B cell (primary cell): Measurements from ENCODE around the gene PCSK2. TPM values are rescaled to one million over a fixed set of nuclear protein-coding genes. Genes with fewer than 3 reads are reported as not detected.

Experiments used
- ATAC-seq: fragments of 200-7000 bp; cut with Tn5 transposase; one replicate; pipeline ENCODE4 v1.10.0; 2021; ENCODE audit warnings: low read depth, mild to moderate bottlenecking, moderate number of reproducible peaks, moderate library complexity
- CTCF ChIA-PET: fragments of 350-600 bp; sonication (Branson Sonifier 250); formaldehyde crosslinking; loops from one replicate; lab custom pipeline; 2021; ENCODE audit warnings: antibody characterized with exemption, inconsistent platforms; lab: Charles Lee
- POLR2A ChIA-PET: fragments of 350-600 bp; sonication (Branson Sonifier 250); formaldehyde crosslinking; loops from one replicate; lab custom pipeline; 2021; ENCODE audit warnings: antibody characterized with exemption; lab: Charles Lee
- DNase-seq: peaks from one replicate; pipeline ENCODE4 v3.0.0; 2013
- H2AFZ ChIP-seq: 2 replicates; pipeline ENCODE4 v1.6.1; 2012; ENCODE audit warnings: mild to moderate bottlenecking, low read depth, low read length; ENCODE audit not compliant: insufficient read depth, poor library complexity, severe bottlenecking
- H3K27ac ChIP-seq, 2 donors: 1 replicate in 1 of 2; 2 replicates in 1 of 2; pipeline ENCODE4 v1.5.1; 2012 to 2013; ENCODE audit warnings: low read length in 2 of 2, mild to moderate bottlenecking in 2 of 2, moderate library complexity in 1 of 2
- H3K27me3 ChIP-seq, 4 experiments: fragments of 200-600 bp in 1 of 4; sonication (generic) in 1 of 4; replicated peaks in 1 of 4; 1 replicate in 2 of 4; 2 replicates in 2 of 4; pipeline versions ENCODE4 v1.6.1 to v1.7.0; 2013 to 2016; ENCODE audit warnings: low read length in 3 of 4, mild to moderate bottlenecking in 2 of 4, mixed read lengths in 1 of 4, moderate library complexity in 1 of 4; ENCODE audit not compliant: insufficient read depth in 4 of 4, control insufficient read depth in 3 of 4; ENCODE audit errors: control extremely low read depth in 1 of 4
- H3K36me3 ChIP-seq, 2 experiments: replicated peaks in 1 of 2; 1 replicate in 1 of 2; 2 replicates in 1 of 2; pipeline versions ENCODE4 v1.6.1 to v1.7.1; 2013; ENCODE audit warnings: low read length in 1 of 2; ENCODE audit not compliant: insufficient read depth in 2 of 2, control insufficient read depth in 1 of 2; ENCODE audit errors: control extremely low read depth in 1 of 2, extremely low read depth in 1 of 2
- H3K4me1 ChIP-seq, 2 donors: fragments of 200-600 bp in 1 of 2; sonication (generic) in 1 of 2; 1 replicate in 1 of 2; 2 replicates in 1 of 2; pipeline versions ENCODE4 v1.5.1 to v1.6.1; 2013 to 2017; ENCODE audit warnings: low read length in 2 of 2; ENCODE audit not compliant: control insufficient read depth in 2 of 2, insufficient read depth in 2 of 2
- H3K4me2 ChIP-seq: replicated peaks from 2 replicates; pipeline ENCODE3; 2012; ENCODE audit warnings: mild to moderate bottlenecking, low read depth, low read length; ENCODE audit not compliant: poor library complexity, severe bottlenecking
- H3K4me3 ChIP-seq, 5 experiments: fragments of 200-600 bp in 1 of 5; sonication (generic) in 1 of 5; 1 replicate in 3 of 5; 2 replicates in 2 of 5; pipeline versions ENCODE4 v1.5.1 to v1.7.0; 2011 to 2016; ENCODE audit warnings: low read length in 4 of 5, mild to moderate bottlenecking in 4 of 5, low read depth in 2 of 5, control low read depth in 1 of 5, moderate library complexity in 1 of 5; ENCODE audit not compliant: insufficient read depth in 1 of 5; ENCODE audit errors: control extremely low read depth in 1 of 5, extremely low read depth in 1 of 5
- H3K79me2 ChIP-seq: fragments of 200-600 bp; sonication (generic); one replicate; pipeline ENCODE4 v1.6.0; 2016; ENCODE audit warnings: low read length; ENCODE audit not compliant: control insufficient read depth, insufficient read depth
- H3K9ac ChIP-seq: fragments of 200-600 bp; sonication (generic); 2 replicates; pipeline ENCODE4 v1.6.1; 2017; ENCODE audit warnings: mild to moderate bottlenecking, low read length, moderate library complexity
- H3K9me3 ChIP-seq, 3 donors: one replicate each; pipeline versions ENCODE4 v1.6.1 to v1.7.1; 2013; ENCODE audit warnings: low read length in 2 of 3; ENCODE audit not compliant: control insufficient read depth in 2 of 3, insufficient read depth in 1 of 3; ENCODE audit errors: control extremely low read depth in 1 of 3
- H4K20me1 ChIP-seq: 2 replicates; pipeline ENCODE4 v1.6.0; 2012; ENCODE audit warnings: mild to moderate bottlenecking, low read length; ENCODE audit not compliant: insufficient read depth, control insufficient read depth, poor library complexity, severe bottlenecking
- H3K27ac Mint-ChIP-seq: one replicate; pipeline ENCODE4 v1.8.0; 2021; ENCODE audit warnings: mixed read lengths
- H3K27me3 Mint-ChIP-seq: one replicate; pipeline ENCODE4 v1.8.0; 2021; ENCODE audit warnings: mixed read lengths
- H3K4me1 Mint-ChIP-seq: one replicate; pipeline ENCODE4 v1.8.0; 2021; ENCODE audit warnings: mixed read lengths
- H3K4me3 Mint-ChIP-seq: one replicate; pipeline ENCODE4 v1.8.0; 2021; ENCODE audit warnings: mixed read lengths
- H3K9me3 Mint-ChIP-seq: one replicate; pipeline ENCODE4 v1.8.0; 2022; ENCODE audit warnings: mixed read lengths; ENCODE audit not compliant: insufficient read depth
- CTCF ChIP-seq: fragments of 200-600 bp; IDR thresholded peaks from one replicate; pipeline ENCODE4 v1.8.0; 2022; ENCODE audit warnings: antibody characterized with exemption, mild to moderate bottlenecking
- EZH2 ChIP-seq: IDR thresholded peaks from 2 replicates; pipeline ENCODE4 v1.6.1; 2012; ENCODE audit warnings: borderline replicate concordance, low read depth, mild to moderate bottlenecking, moderate library complexity, low read length; ENCODE audit not compliant: insufficient read depth, poor library complexity, severe bottlenecking
- WGBS: methylation state at CpG from one replicate; pipeline ENCODE4 v1.1.5; 2013; ENCODE audit warnings: missing lambda C conversion rate; ENCODE audit not compliant: insufficient coverage; 5-methylcytosine and 5-hydroxymethylcytosine counted together
- intact Hi-C: fragments of 100-400 bp; cut with micrococcal nuclease; formaldehyde crosslinking; loops from one replicate; pipeline ENCODE4 v1.10.0; 2022
- polyA plus RNA-seq: library from polyadenylated mRNA; depleted of rRNA; stranded (reverse); fragments of >200 nt; gene quantifications from 2 replicates; pipeline ENCODE4 v1.2.3, GENCODE V29; 2012
- total RNA-seq, 2 donors: library from RNA; stranded (reverse); fragments of 120-200 nt in 1 of 2; gene quantifications; 1 replicate in 1 of 2; 2 replicates in 1 of 2; pipeline versions ENCODE4 v1.2.3 to v1.2.4, GENCODE V29; 2013 to 2022

PCSK2 gene
- total and polyA plus RNA-seq, 2 donors (not counting 1 experiment from before 2014, with no cell fraction given) = not detected

GRCh38 chr20:17491488-17491887 is 264.6 kb downstream of the PCSK2 start:
- no peaks in the 10 kb centered on the region for H3K4me1 ChIP-seq
- intact Hi-C loops = no loop called here
- DNase-seq (no peak), ATAC-seq (no peak)
- 95% methylated on average over 2 of the region's 4 CpGs for WGBS
- H3K9me3 Mint-ChIP-seq = no peaks in the 10 kb centered on the region
- H3K27ac Mint-ChIP-seq = no peak overlapping the region
- no peaks in the 10 kb centered on the region for H3K9me3 ChIP-seq
- no peak overlapping the region for H3K4me2 ChIP-seq
- no peak overlapping the region for H3K9ac ChIP-seq
- no peaks in the 10 kb centered on the region for H3K36me3 ChIP-seq
- H3K79me2 ChIP-seq = no peaks in the 10 kb centered on the region
- H3K27me3 ChIP-seq = peaks cover 0 to 7% (median 0%) of the 10 kb centered on the region in 4 experiments
- no peak overlapping the region for H3K4me3 ChIP-seq
- peaks cover 25% of the 10 kb centered on the region for H3K27me3 Mint-ChIP-seq
- ChIA-PET POLR2A (no interaction called here), CTCF (interaction anchor here (1.4 kb wide), 1 partner anchor 12 kb away, joined by 3 read pairs; no protein-coding TSS in a partner anchor)
- H3K27ac ChIP-seq = no peak overlapping the region
- TF ChIP-seq CTCF = no peak
- no peak for TF ChIP-seq EZH2
- H2AFZ ChIP-seq = no peak overlapping the region
- H3K4me1 Mint-ChIP-seq = no peaks in the 10 kb centered on the region
- no peak overlapping the region for H3K4me3 Mint-ChIP-seq
- no peaks in the 10 kb centered on the region for H4K20me1 ChIP-seq

DNA sequence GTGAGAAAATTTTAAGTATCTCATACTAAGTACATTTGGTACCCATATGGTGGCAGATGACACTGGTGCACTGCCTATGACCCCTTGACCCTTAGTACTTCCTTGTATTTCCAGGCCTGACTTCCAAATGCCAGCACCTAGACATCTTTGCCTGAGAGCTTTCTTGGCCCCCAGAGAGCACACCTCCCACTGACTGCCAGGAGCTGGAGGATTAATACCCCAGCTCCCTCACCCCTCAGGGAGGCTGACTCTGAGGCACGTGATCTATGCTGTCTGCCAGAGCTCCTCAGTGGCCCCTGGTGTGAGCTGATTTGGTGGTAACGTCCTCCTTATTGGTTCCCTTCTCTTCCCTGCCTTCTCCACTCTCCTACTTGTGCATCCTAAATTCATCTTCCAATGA is 266.3 kb downstream of the PCSK2 start:
- Histone ChIP-seq H3K4me3 (no peak overlapping the region), H3K36me3 (no peaks in the 10 kb centered on the region), H3K4me1 (no peaks in the 10 kb centered on the region), H3K79me2 (no peaks in the 10 kb centered on the region), H3K27me3 (peaks cover 0 to 7% (median 0%) of the 10 kb centered on the region in 4 experiments), H4K20me1 (no peaks in the 10 kb centered on the region), H3K9ac (no peak overlapping the region), H3K27ac (no peak overlapping the region), H2AFZ (no peak overlapping the region), H3K4me2 (no peak overlapping the region), H3K9me3 (no peaks in the 10 kb centered on the region)
- CTCF ChIA-PET = interaction anchor here (1.1 to 1.4 kb wide), 2 partner anchors 11 kb away, joined by 3 read pairs; no protein-coding TSS in a partner anchor
- POLR2A ChIA-PET = no interaction called here
- peaks cover 21% of the 10 kb centered on the region for H3K27me3 Mint-ChIP-seq
- ATAC-seq (no peak), DNase-seq (no peak)
- intact Hi-C loops = no loop called here
- TF ChIP-seq EZH2 (no peak), CTCF (no peak)
- no peaks in the 10 kb centered on the region for H3K9me3 Mint-ChIP-seq
- WGBS = 29% methylated on average over 1 of the region's 2 CpGs
- H3K4me1 Mint-ChIP-seq = no peaks in the 10 kb centered on the region
- no peak overlapping the region for H3K27ac Mint-ChIP-seq
- H3K4me3 Mint-ChIP-seq = no peak overlapping the region
